HG02678 (cell line): ENCODE data around the gene MPV17L.
"Not testable (repeated sequence)": the region's sequence is repeated elsewhere in the genome, so short reads cannot be mapped to it uniquely, and the experiment has no call there.

Source experiments
- ATAC-seq: cut with Tn5 transposase; IDR thresholded peaks from one replicate; pipeline ENCODE4 v1.9.1; 2021; ENCODE audit warnings: mild to moderate bottlenecking, moderate library complexity; ENCODE audit not compliant: unreplicated experiment

Gene MPV17L

DNA sequence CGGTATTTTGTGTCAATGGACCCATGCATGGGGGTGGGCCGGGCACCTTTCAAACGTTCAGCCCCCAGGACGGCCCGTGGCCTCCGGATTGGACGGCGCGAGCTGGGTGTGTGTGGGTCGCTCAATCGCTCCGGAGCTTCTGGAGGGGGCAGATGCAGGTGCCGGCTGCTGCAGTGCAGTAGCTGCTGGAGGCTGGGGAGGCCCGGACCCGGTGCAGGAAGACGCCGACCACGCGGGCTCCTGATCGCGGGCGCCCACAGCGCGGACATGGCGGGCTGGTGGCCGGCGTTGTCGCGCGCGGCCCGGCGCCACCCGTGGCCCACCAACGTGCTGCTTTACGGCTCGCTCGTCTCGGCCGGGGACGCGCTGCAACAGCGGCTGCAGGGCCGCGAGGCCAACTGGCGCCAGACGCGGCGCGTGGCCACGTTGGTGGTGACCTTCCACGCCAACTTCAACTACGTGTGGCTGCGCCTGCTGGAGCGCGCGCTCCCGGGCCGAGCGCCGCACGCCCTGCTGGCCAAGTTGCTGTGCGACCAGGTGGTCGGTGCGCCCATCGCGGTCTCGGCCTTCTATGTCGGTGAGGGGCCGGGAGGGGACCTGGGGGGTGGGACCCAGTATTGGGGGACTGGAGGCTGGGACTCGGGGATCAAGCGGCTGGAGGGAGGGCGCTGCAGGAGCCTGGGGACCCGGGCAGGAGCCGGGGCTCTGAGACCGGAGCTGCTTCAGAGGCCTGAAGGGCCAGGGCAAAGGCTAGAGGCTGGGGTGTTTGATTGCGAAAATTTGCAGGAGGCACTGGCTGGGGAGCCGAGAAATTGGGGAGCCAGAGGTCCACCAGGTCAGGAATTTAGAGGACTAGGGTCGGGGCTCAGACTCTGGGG, at the start of gene MPV17L:
Gene MPV17L, plus strand, starts transcription at position 124 of the 878 bp plus-strand sequence. Its CDS starts 144 bp downstream, at position 268.
- ATAC-seq = not testable (repeated sequence)

DNA sequence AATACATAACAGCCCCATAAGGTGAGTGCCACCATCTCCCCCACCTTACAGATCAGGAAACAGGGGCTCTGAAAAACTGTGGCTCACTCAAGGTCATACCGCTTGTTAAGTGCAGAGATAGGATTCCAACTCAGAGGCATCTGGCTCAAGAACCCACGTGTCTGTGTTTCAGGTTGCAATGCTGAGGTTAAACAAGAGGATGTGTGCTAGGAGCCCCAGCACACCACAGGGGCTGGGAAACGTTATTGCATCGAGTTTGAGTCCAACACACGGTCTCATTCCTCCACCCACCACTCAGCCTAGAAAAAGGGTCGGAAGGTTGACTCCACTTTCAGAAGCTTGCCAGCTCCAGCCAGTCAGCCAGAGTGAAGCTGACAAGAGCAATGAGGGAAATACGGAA, 46.8 kb upstream of the MPV17L start:
- ATAC-seq = not testable (repeated sequence)

DNA sequence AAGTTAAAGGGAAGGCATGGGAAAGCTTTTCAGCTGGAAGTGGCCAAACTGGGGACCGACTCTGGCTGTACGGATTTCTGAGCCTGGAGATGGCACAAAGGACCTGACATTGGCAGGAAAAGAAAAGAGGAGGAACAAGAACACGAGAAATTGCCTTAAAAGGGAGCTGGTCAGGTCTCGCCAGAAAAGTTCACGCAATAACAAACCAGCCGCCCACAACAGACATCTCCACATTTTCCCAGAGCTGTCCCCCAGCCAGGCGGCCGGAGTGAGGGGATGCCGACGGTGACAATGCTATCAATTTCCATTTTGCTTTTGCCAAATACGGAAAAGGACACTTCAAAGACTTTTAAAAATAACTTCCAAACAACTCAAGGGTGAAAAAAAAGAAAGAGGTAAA, 44.3 kb upstream of the MPV17L start:
- ATAC-seq = not testable (repeated sequence)

DNA sequence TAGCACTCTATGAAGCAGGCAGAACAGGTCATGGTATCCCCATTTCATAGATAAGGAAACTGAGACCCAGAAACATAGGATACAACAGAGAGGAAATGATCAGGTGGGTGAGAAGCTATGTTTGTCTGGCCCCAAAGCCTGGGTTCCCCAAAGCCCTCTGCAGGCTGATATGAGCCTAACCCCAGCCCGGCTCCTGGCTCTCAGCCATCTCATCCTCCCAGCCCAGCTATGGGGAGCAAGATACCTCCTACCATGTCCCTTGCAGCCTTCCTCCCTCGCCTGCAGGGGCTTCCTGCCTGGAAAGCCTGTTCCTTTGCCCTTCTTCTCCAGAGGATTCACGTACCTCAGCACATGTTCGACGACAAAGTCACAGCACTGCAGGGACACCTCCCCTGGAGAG, 43.8 kb upstream of the MPV17L start:
- not testable (repeated sequence) for ATAC-seq

DNA sequence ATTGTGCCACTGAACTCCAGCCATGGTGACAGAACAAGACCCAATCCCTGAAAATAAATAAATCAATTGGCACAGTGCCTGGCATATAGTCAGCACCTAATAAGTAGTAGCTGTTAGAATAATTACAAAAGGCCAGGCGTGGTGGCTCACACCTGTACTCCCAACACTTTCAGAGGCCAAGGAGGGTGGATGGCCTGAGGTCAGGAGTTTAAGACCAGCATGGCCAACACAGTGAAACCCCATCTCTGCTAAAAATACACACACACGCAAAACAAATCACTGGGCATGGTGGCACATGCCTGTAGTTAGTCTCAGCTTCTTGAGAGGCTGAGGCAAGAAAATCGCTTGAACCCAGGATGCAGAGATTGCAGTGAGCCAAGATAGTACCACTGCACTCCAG, 42.7 kb upstream of the MPV17L start:
- ATAC-seq = not testable (repeated sequence)

DNA sequence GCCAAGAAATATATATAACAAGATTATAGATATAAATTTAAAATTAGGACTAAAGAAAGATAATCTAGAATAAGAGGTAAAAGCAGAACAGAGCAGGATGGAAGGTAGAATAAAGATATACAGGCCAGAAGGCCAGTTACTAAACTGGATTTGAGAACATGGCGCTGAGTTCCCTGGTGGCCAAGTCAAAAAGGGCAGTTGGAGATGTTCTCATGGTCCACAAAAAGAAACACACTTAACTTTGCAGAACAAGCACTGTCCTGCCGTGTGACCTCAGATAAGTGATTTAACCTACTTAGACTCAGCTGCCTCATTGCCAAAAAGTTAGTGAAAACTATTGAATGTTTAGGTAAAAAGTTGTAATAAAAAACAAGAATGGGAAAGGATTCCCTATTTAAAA, 40.7 kb upstream of the MPV17L start:
- not testable (repeated sequence) for ATAC-seq

DNA sequence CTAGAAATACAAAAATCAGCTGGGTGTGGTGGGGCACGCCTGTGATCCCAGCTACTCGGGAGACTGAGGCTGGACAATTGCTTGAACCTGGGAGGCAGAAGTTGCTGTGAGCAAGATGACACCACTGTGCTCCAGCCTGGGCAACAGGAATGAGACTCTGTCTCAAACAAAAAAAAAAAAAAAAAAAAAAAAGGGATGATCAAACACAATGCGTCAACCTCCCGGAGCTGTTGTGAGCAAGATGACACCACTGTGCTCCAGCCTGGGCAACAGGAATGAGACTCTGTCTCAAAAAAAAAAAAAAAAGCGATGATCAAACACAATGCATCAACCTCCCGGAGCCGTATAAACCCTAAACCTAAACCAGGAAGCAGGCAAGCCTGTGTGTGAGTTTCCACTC, 38.1 kb upstream of the MPV17L start:
- not testable (repeated sequence) for ATAC-seq

DNA sequence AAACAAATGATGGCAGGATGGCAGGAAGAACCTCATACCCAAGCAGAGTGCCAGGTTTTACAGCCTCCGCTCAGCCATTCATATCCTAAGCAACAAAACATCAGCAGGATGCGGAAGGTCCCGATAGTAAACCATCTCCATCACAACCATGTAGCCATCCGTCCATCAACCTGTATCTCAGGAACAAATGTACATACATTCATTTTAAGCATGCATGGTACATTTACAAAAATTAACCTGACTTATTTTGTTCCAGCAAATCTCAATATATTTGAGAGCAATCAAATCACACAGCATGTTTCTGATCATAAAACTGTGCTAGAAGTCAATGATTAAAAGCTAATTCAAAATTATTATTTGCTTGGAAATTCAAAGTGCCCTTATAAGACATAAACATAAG, 17.4 kb upstream of the MPV17L start, which contains the start of gene NPIPA5:
Gene NPIPA5, minus strand, starts transcription at position 101 of the 400 bp plus-strand sequence. Its CDS starts 0 bp downstream, at position 101.
- ATAC-seq = not testable (repeated sequence)

DNA sequence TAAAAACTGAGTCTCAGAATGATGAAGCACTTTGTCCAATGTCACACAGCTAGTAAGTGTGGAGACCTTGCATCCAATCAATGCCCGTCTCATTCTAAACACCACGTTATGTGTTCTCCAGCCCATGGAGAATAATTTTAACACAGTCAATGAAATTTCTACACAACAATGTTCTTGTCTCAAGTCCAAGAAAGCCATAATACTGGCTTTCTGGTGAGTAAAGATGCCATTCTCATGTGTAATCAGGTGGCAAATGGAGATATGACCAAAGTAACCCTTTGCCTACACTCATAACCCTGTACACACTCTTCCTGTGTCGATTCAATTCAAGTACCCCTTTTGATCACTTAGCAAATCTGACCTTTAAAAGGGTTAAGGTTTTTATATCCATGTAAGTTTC, 12.7 kb upstream of the MPV17L start:
- not testable (repeated sequence) for ATAC-seq

DNA sequence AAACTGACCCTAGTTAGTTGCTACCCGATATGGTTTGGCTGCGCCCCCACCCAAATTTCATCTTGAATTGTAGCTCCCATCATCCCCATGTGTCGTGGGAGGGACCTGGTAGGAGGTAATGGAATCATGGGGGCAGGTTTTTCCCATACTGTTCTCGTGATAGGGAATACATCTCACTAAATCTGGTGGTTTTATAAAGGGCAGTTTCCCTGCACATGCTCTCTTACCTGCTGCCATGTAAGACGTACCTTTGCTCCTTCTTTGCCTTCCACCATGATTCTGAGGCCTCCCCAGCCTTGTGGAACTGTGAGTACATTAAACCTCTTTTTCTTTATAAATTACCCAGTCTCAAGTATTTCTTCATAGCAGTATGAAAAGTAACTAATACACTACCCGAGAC, 7.5 kb upstream of the MPV17L start:
- ATAC-seq = not testable (repeated sequence)

DNA sequence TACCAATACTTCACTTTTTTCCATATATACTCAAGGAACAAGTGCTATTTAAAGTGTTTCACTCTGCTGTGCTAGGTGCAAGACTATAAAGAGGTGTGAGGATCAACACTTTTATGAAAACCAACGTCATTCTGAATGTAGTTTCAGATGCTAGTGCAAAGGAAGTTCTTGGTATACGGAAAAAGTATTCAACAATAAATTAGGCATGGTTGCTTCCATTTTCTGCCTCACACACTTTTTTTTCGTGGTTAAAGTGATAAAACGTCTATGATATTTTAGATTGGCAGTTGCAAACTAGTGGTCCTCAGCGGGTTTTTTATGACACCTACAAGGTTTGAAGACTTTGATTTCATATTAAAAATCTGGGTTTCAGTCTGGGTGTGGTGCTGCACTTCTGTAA, 5.6 kb upstream of the MPV17L start:
- not testable (repeated sequence) for ATAC-seq

DNA sequence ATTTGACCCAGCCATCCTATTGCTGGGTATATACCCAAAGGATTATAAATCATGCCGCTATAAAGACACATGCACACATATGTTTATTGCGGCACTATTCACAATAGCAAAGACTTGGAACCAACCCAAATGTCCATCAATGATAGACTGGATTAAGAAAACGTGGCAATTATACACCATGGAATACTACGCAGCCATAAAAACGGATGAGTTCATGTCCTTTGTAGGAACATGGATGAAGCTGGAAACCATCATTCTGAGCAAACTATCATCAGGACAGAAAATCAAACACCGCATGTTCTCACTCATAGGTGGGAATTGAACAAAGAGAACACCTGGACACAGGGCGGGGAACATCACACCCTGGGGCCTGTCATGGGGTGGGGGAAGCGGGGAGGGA, 2.5 kb upstream of the MPV17L start:
- ATAC-seq = not testable (repeated sequence)

DNA sequence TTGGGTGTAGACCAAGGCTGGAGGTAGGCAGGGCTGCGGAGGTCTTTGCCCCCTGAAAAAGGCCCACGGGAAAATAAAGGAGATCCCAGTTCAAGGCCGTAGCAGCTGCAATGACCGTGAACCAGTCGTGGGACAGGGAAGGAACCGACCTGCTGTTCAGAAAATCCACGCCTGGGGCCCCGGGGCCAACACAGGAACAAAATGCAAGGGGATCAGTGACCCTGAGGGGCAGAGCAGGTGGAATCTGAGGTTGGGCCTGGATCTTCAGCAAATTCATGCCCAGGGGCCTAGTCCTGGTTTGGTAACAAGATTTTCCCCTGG, 915 bp downstream of the MPV17L start:
- not testable (repeated sequence) for ATAC-seq

DNA sequence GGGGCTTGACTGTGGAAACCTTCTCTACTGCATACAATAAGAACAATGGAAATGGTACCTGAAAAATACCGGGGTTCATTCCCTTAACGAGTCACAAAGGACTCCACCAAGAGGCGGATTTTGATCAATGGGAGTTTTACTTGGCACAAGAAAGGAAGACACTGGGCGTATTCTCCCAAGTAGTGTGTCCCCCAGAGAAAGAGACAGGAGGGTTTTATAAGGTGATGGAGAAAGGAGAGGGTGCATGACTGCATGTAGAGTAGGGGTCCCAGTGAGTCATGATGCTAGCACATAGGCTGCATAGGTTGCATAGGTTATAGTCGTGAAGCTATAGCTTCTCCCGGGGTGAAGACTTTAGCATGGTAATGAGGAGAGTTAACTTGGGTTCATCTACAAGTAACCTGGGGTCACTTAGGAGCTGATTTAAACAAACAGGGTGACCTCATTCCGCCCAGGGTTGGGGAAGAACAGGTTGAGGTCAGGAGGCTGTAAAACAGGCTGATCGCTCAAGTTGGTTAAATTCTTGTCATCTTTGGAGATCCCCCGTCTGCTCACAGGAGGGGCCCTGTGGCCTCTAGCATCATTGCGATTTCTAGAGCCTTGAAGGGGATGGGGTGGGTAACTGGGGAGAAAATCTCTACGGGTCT, 1.5 kb downstream of the MPV17L start:
- no peak for ATAC-seq

DNA sequence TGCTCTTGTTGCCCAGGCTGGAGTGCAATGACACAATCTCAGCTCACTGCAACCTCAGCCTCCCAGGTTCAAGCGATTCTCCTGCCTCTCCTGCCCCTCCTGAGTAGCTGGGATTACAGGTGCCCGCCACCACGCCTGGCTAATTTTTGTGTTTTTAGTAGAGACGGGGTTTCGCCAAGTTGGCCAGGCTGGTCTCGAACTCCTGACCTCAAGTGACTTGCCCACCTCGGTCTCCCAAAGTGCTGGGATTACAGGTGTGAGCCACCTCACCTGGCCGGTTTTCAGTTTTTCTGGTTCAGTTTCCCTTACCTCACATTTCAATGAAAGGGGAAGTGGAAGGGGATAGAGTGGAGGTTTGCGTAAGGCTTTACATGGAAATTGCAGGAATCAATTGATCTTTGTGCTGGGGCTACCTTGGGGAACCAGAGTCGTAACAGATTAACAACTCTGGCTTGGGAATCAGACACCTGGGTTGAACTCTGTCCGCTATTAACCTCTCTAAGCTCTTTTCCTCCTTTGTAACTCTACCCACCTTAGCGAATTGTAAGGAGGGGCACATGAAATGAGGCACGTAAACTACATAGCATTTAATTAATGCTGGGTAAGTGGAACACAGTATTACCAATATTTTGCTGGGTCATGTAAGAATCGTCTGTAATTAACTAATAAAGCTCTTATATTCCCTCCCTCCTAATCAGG, 3.2 kb downstream of the MPV17L start:
- ATAC-seq = no peak

DNA sequence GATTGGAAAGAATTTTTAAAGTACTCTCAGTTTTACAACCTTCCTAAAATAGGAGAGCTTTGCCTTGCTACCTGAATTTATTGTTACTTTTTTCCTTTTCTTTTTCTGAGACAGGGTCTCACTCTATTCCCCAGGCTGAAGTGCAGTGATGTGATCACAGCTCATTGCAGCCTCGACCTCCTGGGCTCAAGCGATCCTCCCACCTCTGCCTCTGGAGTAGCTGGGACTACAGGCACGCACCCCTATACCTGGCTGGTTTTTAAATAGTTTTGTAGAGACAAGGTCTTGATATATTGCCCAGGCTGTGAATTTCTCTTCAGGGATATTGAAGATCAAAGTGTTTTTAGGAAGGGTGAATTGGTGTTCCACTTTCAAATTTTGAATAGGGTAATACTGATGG, 3.8 kb downstream of the MPV17L start:
- ATAC-seq = no peak

DNA sequence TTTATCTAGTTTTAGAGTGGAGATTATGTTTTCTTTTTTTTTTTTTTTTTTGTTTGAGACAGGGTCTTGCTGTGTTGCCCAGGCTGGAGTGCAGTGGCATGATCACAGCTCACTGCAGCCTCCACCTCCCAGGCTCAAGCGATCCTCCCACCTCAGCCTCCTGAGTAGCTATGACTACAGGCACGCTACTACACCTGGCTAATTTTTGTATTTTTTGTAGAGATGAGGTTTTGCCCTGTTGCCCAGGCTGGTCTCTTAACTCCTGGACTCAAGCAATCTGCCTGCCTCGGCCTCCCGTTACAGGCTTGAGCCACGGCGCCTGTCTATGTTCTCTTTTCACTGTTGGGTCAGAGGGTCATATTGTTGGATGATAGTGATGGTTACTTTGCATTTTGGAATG, 4.8 kb downstream of the MPV17L start:
- ATAC-seq = not testable (repeated sequence)

DNA sequence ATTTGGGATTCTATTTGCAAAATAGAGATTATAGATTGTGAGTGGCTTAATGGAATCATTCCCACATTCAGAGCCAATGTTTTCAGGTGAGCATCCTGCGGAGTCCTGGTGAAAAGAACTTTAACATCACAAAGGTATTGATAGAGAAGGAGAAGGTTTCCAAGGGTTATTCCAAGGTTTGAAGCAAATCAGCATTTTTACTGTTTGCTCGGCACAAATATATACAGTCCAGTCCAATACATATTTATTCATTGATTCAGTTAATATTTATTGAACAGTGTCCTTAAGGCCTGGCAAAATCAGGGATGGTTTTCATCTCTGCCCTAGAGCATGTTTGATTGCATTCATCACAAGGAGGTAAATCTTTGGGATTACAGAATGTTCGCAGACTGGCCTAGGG, 6.4 kb downstream of the MPV17L start:
- no peak for ATAC-seq

DNA sequence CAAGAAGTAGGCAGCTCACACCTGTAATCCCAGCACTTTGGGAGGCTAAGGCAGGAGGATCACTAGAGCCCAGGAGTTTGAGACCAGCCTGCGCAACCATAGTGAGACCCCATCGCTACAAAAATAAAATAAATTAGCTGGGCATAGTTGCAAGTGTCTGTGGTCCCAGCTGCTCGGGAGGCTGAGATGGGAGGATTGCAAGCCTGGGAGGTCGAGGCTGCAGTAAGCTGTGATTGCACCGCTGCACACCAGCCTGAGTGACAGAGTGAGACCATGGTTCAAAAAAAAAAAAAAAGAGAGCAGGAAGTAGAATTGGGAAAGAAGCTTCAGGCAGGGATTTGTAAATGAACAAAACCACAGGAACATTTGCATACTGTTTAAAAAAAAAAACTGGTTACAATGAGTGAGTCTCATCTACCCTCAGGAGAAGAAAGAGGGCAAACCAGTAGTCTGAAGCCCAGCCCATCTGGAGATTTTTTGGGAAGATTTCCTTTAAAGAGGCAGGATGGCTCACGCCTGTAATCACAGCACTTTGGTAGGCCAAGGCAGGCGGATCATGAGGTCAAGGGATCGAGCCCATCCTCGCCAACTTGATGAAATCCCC, 7.9 kb downstream of the MPV17L start:
- no peak for ATAC-seq

DNA sequence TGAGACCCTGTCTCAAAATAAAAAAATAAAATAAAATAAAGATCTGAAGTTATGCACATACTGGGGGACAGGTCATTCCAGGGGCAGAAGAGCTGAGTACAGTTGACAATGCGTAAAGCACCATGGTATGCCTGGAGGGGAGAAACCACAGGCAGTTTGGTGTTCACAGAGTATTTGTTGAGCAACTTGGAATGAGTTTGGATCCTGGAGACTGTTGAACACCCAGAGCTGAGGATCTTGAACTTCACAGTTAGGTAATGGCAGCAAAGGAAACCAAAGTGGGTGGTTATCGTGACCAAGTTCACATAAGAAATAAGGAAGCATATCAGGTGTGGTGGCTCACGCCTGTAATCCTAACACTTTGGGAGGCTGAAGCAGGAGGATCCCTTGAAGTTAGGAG, 8.5 kb downstream of the MPV17L start:
- not testable (repeated sequence) for ATAC-seq

DNA sequence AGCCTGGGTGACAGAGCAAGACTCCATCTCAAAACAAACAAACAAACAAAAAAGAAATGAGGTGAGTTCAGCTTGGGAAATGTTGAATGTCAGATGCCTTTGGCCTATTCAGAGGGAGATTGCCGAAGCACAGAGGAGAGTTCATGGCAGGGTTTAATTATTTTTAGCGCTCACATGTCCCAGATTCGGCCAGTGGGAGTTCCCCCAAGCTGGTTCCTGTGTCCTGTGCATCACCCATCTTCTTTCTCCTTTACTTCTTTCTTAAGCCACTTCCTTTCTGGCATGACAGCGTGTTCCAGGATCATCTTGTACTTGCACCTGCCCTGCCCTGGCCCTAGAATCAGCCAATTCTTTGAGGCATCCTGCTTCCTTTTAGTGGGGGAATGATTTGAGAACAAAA, 9.2 kb downstream of the MPV17L start:
- ATAC-seq = no peak
